SK-N-MC (cell line): Measurements from ENCODE around the gene SCAMP4.
"Not testable (repeated sequence)": the region's sequence is repeated elsewhere in the genome, so short reads cannot be mapped to it uniquely, and the experiment has no call there.

ENCODE experiments used
- EZH2 ChIP-seq: fragments of 200-600 bp; sonication (generic); IDR thresholded peaks from one replicate; pipeline ENCODE4 v1.6.1; 2017; ENCODE audit warnings: antibody characterized with exemption
- FOXP2 ChIP-seq: optimal IDR thresholded peaks from 2 replicates; pipeline ENCODE3; 2011; ENCODE audit warnings: mild to moderate bottlenecking, moderate library complexity; ENCODE audit not compliant: insufficient read depth; ENCODE audit errors: extremely low read length, control extremely low read depth
- POLR2AphosphoS5 ChIP-seq: IDR thresholded peaks from 2 replicates; pipeline ENCODE4 v1.6.1; 2012; ENCODE audit warnings: mild to moderate bottlenecking, low read depth, low read length, borderline replicate concordance

DNA sequence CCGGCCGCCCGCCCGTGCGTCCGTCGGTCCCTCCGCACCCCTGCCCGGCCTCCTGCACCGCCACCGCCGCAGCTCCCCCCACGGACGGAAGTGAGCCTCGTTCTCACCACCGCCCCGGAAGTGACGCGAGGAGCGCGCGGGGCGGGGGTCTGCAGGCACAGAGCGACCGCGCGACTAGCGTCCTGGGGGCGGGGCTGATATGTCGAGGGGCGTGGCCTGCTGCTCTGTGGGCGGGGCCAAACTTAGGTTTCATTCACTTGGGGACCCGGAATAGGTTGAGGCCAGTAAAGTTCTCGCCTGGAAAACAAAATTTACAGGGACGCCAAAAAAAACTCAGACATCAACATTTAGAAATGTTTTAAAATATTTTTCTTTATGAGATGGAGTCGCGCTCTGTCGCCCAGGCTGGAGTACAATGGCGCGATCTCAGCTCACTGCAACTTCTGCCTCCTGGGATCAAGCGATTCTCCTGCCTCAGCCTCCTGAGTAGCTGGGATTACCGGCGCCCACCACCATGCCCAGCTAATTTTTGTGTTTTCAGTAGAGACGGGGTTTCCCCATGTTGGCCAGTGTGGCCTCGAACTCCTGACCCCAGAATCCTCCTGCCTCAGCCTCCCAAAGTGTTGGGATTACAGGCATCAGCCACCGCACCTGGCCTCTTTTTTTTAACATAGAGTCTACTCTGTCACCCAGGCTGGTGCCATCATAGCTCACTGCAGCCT lies 19.6 kb upstream of the SCAMP4 start, which contains the start of gene ABHD17A:
- peak; percentile 61; the same call in 1 of the 2 replicates for TF ChIP-seq POLR2AphosphoS5
- TF ChIP-seq EZH2: not testable (repeated sequence)
- peak; percentile 81 for TF ChIP-seq FOXP2
